Calu3 (cell line): ENCODE results near the gene RORB. TPM values are rescaled to one million over a fixed set of nuclear protein-coding genes. Genes with fewer than 3 reads are reported as not detected.

ENCODE experiments used
- BruUV-seq: library from RNA; stranded (reverse); fragments of 400-500 nt; replicated peaks from 2 replicates; lab custom pipeline; 2021; lab: Mats Ljungman, UMichigan
- CTCF ChIA-PET: fragments of 300-600 bp; sonication (Branson Sonifier 250); formaldehyde crosslinking; loops from one replicate; lab custom pipeline; 2022; ENCODE audit warnings: antibody characterized with exemption; lab: Charles Lee
- DNase-seq: peaks from one replicate; pipeline ENCODE4 v3.0.0; 2022
- H3K27ac Mint-ChIP-seq: one replicate; pipeline ENCODE4 v1.8.0; 2022; ENCODE audit warnings: mixed read lengths; ENCODE audit not compliant: unreplicated experiment
- H3K27me3 Mint-ChIP-seq: one replicate; pipeline ENCODE4 v1.8.0; 2022; ENCODE audit warnings: mixed read lengths; ENCODE audit not compliant: unreplicated experiment
- H3K36me3 Mint-ChIP-seq: one replicate; pipeline ENCODE4 v1.8.0; 2022; ENCODE audit warnings: mild to moderate bottlenecking, moderate library complexity, mixed read lengths; ENCODE audit not compliant: insufficient read depth, unreplicated experiment
- H3K4me1 Mint-ChIP-seq: one replicate; pipeline ENCODE4 v1.8.0; 2022; ENCODE audit warnings: mild to moderate bottlenecking, low read depth, mixed read lengths; ENCODE audit not compliant: unreplicated experiment
- H3K4me3 Mint-ChIP-seq: one replicate; pipeline ENCODE4 v1.8.0; 2022; ENCODE audit warnings: mild to moderate bottlenecking, low read depth, moderate library complexity, mixed read lengths; ENCODE audit not compliant: unreplicated experiment
- H3K9me3 Mint-ChIP-seq: one replicate; pipeline ENCODE4 v1.8.0; 2022; ENCODE audit warnings: low read depth, mixed read lengths; ENCODE audit not compliant: unreplicated experiment
- CTCF ChIP-seq: fragments of 200-600 bp; IDR thresholded peaks from one replicate; pipeline ENCODE4 v1.8.0; 2022; ENCODE audit warnings: antibody characterized with exemption; ENCODE audit not compliant: unreplicated experiment
- intact Hi-C: fragments of 100-400 bp; cut with micrococcal nuclease; formaldehyde crosslinking; loops from one replicate; pipeline ENCODE4 v1.10.0; 2022; ENCODE audit not compliant: unreplicated experiment
- total RNA-seq: library from RNA; stranded (reverse); gene quantifications from 2 replicates; pipeline ENCODE4 v1.2.3, GENCODE V29; 2022

RORB gene
- total RNA-seq, 1 experiment from 2014 or later = not detected

GRCh38 chr9:74711341-74711740 lies 214.2 kb downstream of the RORB start:
- H3K36me3 Mint-ChIP-seq = no peaks in the 10 kb centered on the region
- H3K27ac Mint-ChIP-seq = no peak overlapping the region
- no peaks in the 10 kb centered on the region for H3K4me1 Mint-ChIP-seq
- DNase-seq = no peak
- H3K4me3 Mint-ChIP-seq = no peak overlapping the region
- no TSS peak for BruUV-seq
- intact Hi-C loops = no loop called here
- TF ChIP-seq CTCF = no peak
- peaks cover 15% of the 10 kb centered on the region for H3K27me3 Mint-ChIP-seq
- CTCF ChIA-PET = no interaction called here
- no peaks in the 10 kb centered on the region for H3K9me3 Mint-ChIP-seq

DNA sequence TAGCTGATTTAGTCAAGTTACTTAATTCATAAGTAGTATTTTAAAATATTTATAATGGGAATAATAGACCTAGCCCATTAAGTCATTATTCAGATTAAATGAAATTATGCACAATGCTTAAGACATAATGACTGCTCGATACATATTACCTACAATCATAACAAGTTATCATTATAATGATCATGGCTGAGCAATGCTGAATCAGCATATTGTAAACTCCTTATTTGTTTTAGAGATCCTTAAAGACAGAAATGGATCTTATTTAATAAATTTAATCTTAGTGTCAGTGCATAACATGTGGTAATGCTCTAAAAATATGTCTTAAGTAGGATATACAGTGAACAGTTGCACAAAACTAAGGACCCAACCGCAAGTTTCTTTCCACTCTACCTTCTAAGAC lies 221.6 kb downstream of the RORB start:
- Mint-ChIP-seq H3K4me1 (no peaks in the 10 kb centered on the region), H3K36me3 (no peaks in the 10 kb centered on the region), H3K4me3 (no peak overlapping the region), H3K9me3 (no peaks in the 10 kb centered on the region), H3K27ac (no peak overlapping the region), H3K27me3 (peaks cover 21% of the 10 kb centered on the region)
- no peak for TF ChIP-seq CTCF
- CTCF ChIA-PET = no interaction called here
- BruUV-seq = no TSS peak
- no peak for DNase-seq
- intact Hi-C loops = no loop called here

DNA sequence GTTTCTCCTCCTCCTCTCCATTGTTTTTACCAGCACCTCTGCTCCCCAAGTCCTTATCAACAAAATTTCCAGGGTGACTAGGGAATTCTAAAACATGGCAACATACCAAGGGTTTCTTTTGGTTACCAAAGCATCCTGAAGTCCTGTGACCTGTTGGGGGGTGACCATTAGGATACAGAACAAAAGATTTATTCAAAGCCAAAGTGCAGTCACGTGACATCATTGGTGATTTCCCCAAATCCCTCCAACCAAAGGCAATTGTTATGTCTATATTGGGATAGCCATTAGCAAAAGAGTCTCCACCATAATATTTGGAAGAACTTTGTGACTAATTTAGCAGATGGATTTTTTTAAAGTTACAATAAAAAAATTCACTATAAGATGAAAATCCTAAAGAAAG lies 222.2 kb downstream of the RORB start:
- no peaks in the 10 kb centered on the region for H3K4me1 Mint-ChIP-seq
- H3K27ac Mint-ChIP-seq = no peak overlapping the region
- BruUV-seq = no TSS peak
- H3K36me3 Mint-ChIP-seq = no peaks in the 10 kb centered on the region
- CTCF ChIA-PET = no interaction called here
- TF ChIP-seq CTCF = no peak
- no peak for DNase-seq
- no peak overlapping the region for H3K4me3 Mint-ChIP-seq
- H3K27me3 Mint-ChIP-seq = peaks cover 17% of the 10 kb centered on the region
- intact Hi-C loops = no loop called here
- no peaks in the 10 kb centered on the region for H3K9me3 Mint-ChIP-seq

DNA sequence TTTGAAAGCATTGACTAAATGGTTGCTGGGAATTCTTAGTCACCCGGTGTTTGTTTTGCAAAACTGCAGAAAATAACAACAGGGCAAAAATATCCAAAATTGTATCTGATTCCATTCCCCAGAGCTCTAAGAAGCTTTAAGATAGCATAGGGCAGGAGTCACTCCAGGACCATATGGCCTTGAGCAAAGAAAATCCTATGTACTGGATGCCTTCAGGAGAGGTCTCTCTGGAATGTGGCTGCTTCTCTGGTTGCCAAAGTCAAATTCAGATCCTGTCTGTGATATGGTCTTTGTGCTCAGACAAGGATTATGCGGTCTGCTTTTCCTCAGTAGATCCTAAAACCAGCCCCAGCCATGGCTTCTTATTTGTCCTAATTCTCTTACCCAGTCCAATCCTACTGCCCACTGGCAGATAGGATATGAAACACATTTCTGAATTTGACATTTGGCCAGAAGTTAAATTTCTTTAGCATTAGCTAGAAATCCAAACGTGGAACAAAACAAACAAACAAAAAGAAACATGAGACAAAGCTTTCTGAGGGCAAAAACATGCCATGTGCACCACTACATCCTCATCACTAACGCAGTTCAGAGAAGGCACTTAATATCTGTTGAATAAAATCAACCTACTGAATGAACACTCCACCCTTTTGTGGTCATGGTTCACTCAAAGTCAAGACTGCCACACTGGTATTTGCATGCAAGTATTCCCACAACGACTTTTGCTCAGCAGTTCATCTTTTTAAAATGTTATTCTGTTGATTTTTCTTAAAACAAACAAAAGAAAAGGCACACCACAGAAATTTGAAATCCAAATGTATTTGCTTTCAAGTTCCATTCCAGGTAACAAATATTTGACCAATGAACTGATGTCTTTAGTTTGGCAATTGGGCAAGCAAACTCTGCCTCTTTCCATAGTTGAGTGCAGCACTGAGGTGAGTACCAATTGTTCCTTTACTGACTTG lies 224.8 kb downstream of the RORB start:
- intact Hi-C loops = no loop called here
- no peaks in the 10 kb centered on the region for H3K36me3 Mint-ChIP-seq
- H3K9me3 Mint-ChIP-seq = no peaks in the 10 kb centered on the region
- no peak overlapping the region for H3K27ac Mint-ChIP-seq
- no peak for TF ChIP-seq CTCF
- no TSS peak for BruUV-seq
- no peaks in the 10 kb centered on the region for H3K4me1 Mint-ChIP-seq
- no peak overlapping the region for H3K4me3 Mint-ChIP-seq
- DNase-seq = no peak
- CTCF ChIA-PET = no interaction called here
- peaks cover 17% of the 10 kb centered on the region for H3K27me3 Mint-ChIP-seq
